H1 (cell line): Measurements from ENCODE around the gene XAGE5. TPM values are rescaled to one million over a fixed set of nuclear protein-coding genes. Genes with fewer than 3 reads are reported as not detected.

ENCODE experiments used
- polyA plus RNA-seq, 7 experiments: library from polyadenylated mRNA; depleted of rRNA in 3 of 7; stranded (reverse) in 5 of 7; unstranded in 2 of 7; fragments of >200 nt in 5 of 7; fragments of 200-250 nt in 2 of 7; gene quantifications; 1 replicate in 5 of 7; 2 replicates in 1 of 7; 4 replicates in 1 of 7; pipeline versions ENCODE4 v1.2.1 to v1.2.3, GENCODE V29; 2011 to 2013; ENCODE audit warnings: missing spikeins in 2 of 7, mixed read lengths in 2 of 7
- small RNA-seq: library from polyadenylated mRNA; stranded (forward); fragments of <200 nt; extraction: miRNeasy Mini kit (QIAGEN cat#:217004); gene quantifications from one replicate; pipeline ENCODE3, GENCODE V24; 2013; ENCODE audit not compliant: insufficient read depth
- total RNA-seq: library from RNA; stranded (reverse); fragmentation: NEBNext Ultra II Directional; extraction: Animal tissue kit (Norgen Biotek cat#: 25700); gene quantifications from 2 replicates; pipeline ENCODE4 v1.2.1, GENCODE V29; 2021

The XAGE5 gene
- total and polyA plus RNA-seq, 2 of the 8 experiments (the other 6 are each of a cell fraction or from before 2014, with no cell fraction given): not detected

Small RNA genes within 50 kb of the gene (small RNA-seq; reads per million reads assigned to genes)
- gene AC244505.6 (not detected), gene AC244505.7 (not detected)

Other genes with a start within 250 kb of the XAGE5 start
- gene SSX7, start 156.4 kb upstream of the XAGE5 start, total RNA-seq: not detected in 2 replicates
- not detected in 2 replicates for gene SSX7, start 156.4 kb upstream of the XAGE5 start, polyA plus RNA-seq (2011; rRNA removed)
- not detected in 2 replicates for gene SSX2, start 104.1 kb upstream of the XAGE5 start, total RNA-seq
- not detected in 2 replicates for gene SSX2, start 104.1 kb upstream of the XAGE5 start, polyA plus RNA-seq (2011; rRNA removed)
- gene SSX2B, start 60.0 kb upstream of the XAGE5 start, total RNA-seq: not detected in 2 replicates
- not detected in 2 replicates for gene SSX2B, start 60.0 kb upstream of the XAGE5 start, polyA plus RNA-seq (2011; rRNA removed)
- not detected in 2 replicates for gene SPANXN5, start 13.9 kb upstream of the XAGE5 start, total RNA-seq
- not detected in 2 replicates for gene SPANXN5, start 13.9 kb upstream of the XAGE5 start, polyA plus RNA-seq (2011; rRNA removed)
- not detected in 2 replicates for gene XAGE3, start 56.8 kb downstream of the XAGE5 start, total RNA-seq
- gene XAGE3, start 56.8 kb downstream of the XAGE5 start, polyA plus RNA-seq (2011; rRNA removed): not detected in 2 replicates
- 9.1 and 10.7 TPM in 2 replicates for gene FAM156B, start 86.0 kb downstream of the XAGE5 start, total RNA-seq
- 31.3 and 36.2 TPM in 2 replicates for gene FAM156B, start 86.0 kb downstream of the XAGE5 start, polyA plus RNA-seq (2011; rRNA removed)
- 11.0 and 13.6 TPM in 2 replicates for gene FAM156A, start 147.2 kb downstream of the XAGE5 start, total RNA-seq
- gene FAM156A, start 147.2 kb downstream of the XAGE5 start, polyA plus RNA-seq (2011; rRNA removed): 11.7 and 16.0 TPM in 2 replicates
- 5.8 and 7.0 TPM in 2 replicates for gene GPR173, start 237.5 kb downstream of the XAGE5 start, total RNA-seq
- gene GPR173, start 237.5 kb downstream of the XAGE5 start, polyA plus RNA-seq (2011; rRNA removed): 11.3 and 14.1 TPM in 2 replicates